Left ventricle myocardium inferior (tissue), 1 donor: ENCODE measurements around the gene CPNE5. TPM values are rescaled to one million over a fixed set of nuclear protein-coding genes. Genes with fewer than 3 reads are reported as not detected.
"Not testable (repeated sequence)": the region's sequence is repeated elsewhere in the genome, so short reads cannot be mapped to it uniquely, and the experiment has no call there.

Experiments
- DNase-seq: peaks from one replicate; pipeline ENCODE4 v3.0.0-alpha.2; 2020
- H3K27ac ChIP-seq: fragments of 200-600 bp; replicated peaks from 2 replicates; pipeline ENCODE4 v1.8.0; 2021
- H3K27me3 ChIP-seq: fragments of 200-600 bp; 2 replicates; pipeline ENCODE4 v1.8.0; 2021; ENCODE audit warnings: low read depth
- H3K36me3 ChIP-seq: fragments of 200-600 bp; 2 replicates; pipeline ENCODE4 v1.8.0; 2021
- H3K4me1 ChIP-seq: fragments of 200-600 bp; 2 replicates; pipeline ENCODE4 v1.8.0; 2021
- H3K4me3 ChIP-seq: fragments of 200-600 bp; 2 replicates; pipeline ENCODE4 v1.8.0; 2021; ENCODE audit warnings: mild to moderate bottlenecking, moderate library complexity
- H3K9me3 ChIP-seq: fragments of 200-600 bp; replicated peaks from 2 replicates; pipeline ENCODE4 v1.8.0; 2021
- CTCF ChIP-seq: fragments of 200-600 bp; IDR thresholded peaks from 2 replicates; pipeline ENCODE4 v1.8.0; 2021; ENCODE audit warnings: antibody characterized with exemption, mild to moderate bottlenecking, borderline replicate concordance
- intact Hi-C: fragments of 100-400 bp; cut with micrococcal nuclease; formaldehyde crosslinking; loops from one replicate; pipeline ENCODE4 v1.11.0; 2022
- total RNA-seq: library from RNA; stranded (reverse); fragmentation: NEBNext Ultra II Directional; extraction: Animal tissue kit (Norgen Biotek cat#: 25700); gene quantifications from one replicate; pipeline ENCODE4 v1.2.1, GENCODE V29; 2021
- donor health status: DM: no; HTN: yes; CAD: no; lungs with severe emphysema.

CPNE5 gene
- total RNA-seq, 1 donor from 2014 or later: 26.5 TPM

GRCh38 chr6:36815962-36816735, 23.1 kb downstream of the CPNE5 start:
- intact Hi-C loops: no loop called here
- Histone ChIP-seq H3K36me3 (no peaks in the 10 kb centered on the region), H3K4me1 (peaks cover 4% of the 10 kb centered on the region), H3K4me3 (no peak overlapping the region), H3K9me3 (no peaks in the 10 kb centered on the region), H3K27me3 (no peaks in the 10 kb centered on the region), H3K27ac (no peak overlapping the region)
- no peak for DNase-seq
- no peak for TF ChIP-seq CTCF

GRCh38 chr6:36814249-36814648, 25.0 kb downstream of the CPNE5 start:
- no peak overlapping the region for H3K4me3 ChIP-seq
- TF ChIP-seq CTCF: no peak
- H3K27me3 ChIP-seq: no peaks in the 10 kb centered on the region

GRCh38 chr6:36813526-36813925, 25.7 kb downstream of the CPNE5 start:
- no peak for DNase-seq
- no peak for TF ChIP-seq CTCF

More at GRCh38 chr6:36814249-36814648, 25.0 kb downstream of the CPNE5 start:
- Histone ChIP-seq H3K36me3 (no peaks in the 10 kb centered on the region), H3K27ac (no peak overlapping the region), H3K4me1 (peaks cover 8% of the 10 kb centered on the region), H3K9me3 (no peaks in the 10 kb centered on the region)
- no peak for DNase-seq
- intact Hi-C loops: no loop called here

GRCh38 chr6:36813047-36813446, 26.2 kb downstream of the CPNE5 start:
- H3K27me3 ChIP-seq, H3K4me3 ChIP-seq, H3K36me3 ChIP-seq, DNase-seq, H3K4me1 ChIP-seq, H3K9me3 ChIP-seq, H3K27ac ChIP-seq, intact Hi-C loops: not testable (repeated sequence)

More at GRCh38 chr6:36813526-36813925, 25.7 kb downstream of the CPNE5 start:
- Histone ChIP-seq H3K4me1 (peaks cover 8% of the 10 kb centered on the region), H3K27me3 (no peaks in the 10 kb centered on the region), H3K36me3 (no peaks in the 10 kb centered on the region), H3K9me3 (no peaks in the 10 kb centered on the region), H3K27ac (no peak overlapping the region), H3K4me3 (no peak overlapping the region)
- intact Hi-C loops: no loop called here

GRCh38 chr6:36809941-36810803, 29.1 kb downstream of the CPNE5 start:
- DNase-seq: no peak
- H3K27ac ChIP-seq: no peak overlapping the region
- peaks cover 8% of the 10 kb centered on the region for H3K4me1 ChIP-seq
- intact Hi-C loops: no loop called here
- H3K9me3 ChIP-seq: no peaks in the 10 kb centered on the region
- no peak for TF ChIP-seq CTCF
- H3K36me3 ChIP-seq: no peaks in the 10 kb centered on the region
- H3K27me3 ChIP-seq: no peaks in the 10 kb centered on the region
- H3K4me3 ChIP-seq: no peak overlapping the region
